DOHH2 (cell line): ENCODE data around the gene ZNF625.

Experiments used
- CTCF ChIP-seq: fragments of 200-600 bp; sonication (generic); IDR thresholded peaks from one replicate; pipeline ENCODE4 v1.5.1; 2014; ENCODE audit warnings: antibody characterized with exemption, mild to moderate bottlenecking, low read depth, low read length; ENCODE audit not compliant: poor library complexity, severe bottlenecking
- EZH2phosphoT487 ChIP-seq: fragments of 200-600 bp; sonication (generic); IDR thresholded peaks from 2 replicates; pipeline ENCODE4 v1.6.1; 2017; ENCODE audit warnings: borderline replicate concordance, mild to moderate bottlenecking, antibody characterized with exemption, low read length, moderate library complexity, mixed read lengths

GRCh38 chr19:12155324-12155860 is 1.1 kb downstream of the ZNF625 start:
- TF ChIP-seq CTCF: no peak
- TF ChIP-seq EZH2phosphoT487: no peak
